Liver (tissue), 9 donors: ENCODE data around the gene AMZ1. TPM values are rescaled to one million over a fixed set of nuclear protein-coding genes. Genes with fewer than 3 reads are reported as not detected.

Experiments
- DNase-seq: peaks from one replicate; pipeline ENCODE4 v3.0.0-alpha.2; 2017; ENCODE audit warnings: low spot score
- H3K27ac ChIP-seq, 2 donors: one replicate each; pipeline ENCODE4 v1.7.0; 2013; ENCODE audit warnings: inconsistent platforms in 2 of 2, low read length in 2 of 2, control low read depth in 1 of 2, low read depth in 1 of 2, mild to moderate bottlenecking in 1 of 2
- H3K27me3 ChIP-seq, 4 donors: one replicate each; pipeline versions ENCODE4 v1.6.1 to v1.7.0; 2013; ENCODE audit warnings: low read length in 3 of 4, inconsistent platforms in 1 of 4, mild to moderate bottlenecking in 1 of 4, moderate library complexity in 1 of 4; ENCODE audit not compliant: control insufficient read depth in 4 of 4, insufficient read depth in 4 of 4
- H3K36me3 ChIP-seq, 4 donors: one replicate each; pipeline versions ENCODE4 v1.6.1 to v1.7.0; 2013; ENCODE audit warnings: low read length in 3 of 4, mild to moderate bottlenecking in 3 of 4, low read depth in 1 of 4, moderate library complexity in 1 of 4; ENCODE audit not compliant: control insufficient read depth in 4 of 4, insufficient read depth in 3 of 4
- H3K4me1 ChIP-seq, 4 donors: one replicate each; pipeline versions ENCODE4 v1.6.1 to v1.7.0; 2013; ENCODE audit warnings: low read length in 3 of 4, mild to moderate bottlenecking in 3 of 4, moderate library complexity in 1 of 4; ENCODE audit not compliant: control insufficient read depth in 4 of 4, insufficient read depth in 4 of 4
- H3K4me3 ChIP-seq, 3 donors: one replicate each; pipeline versions ENCODE4 v1.6.1 to v1.7.0; 2013; ENCODE audit warnings: low read length in 3 of 3, control low read depth in 1 of 3, low read depth in 1 of 3, mild to moderate bottlenecking in 1 of 3
- H3K9ac ChIP-seq, 2 donors: one replicate each; pipeline ENCODE4 v1.7.0; 2013; ENCODE audit warnings: low read length in 2 of 2, mild to moderate bottlenecking in 2 of 2, moderate library complexity in 2 of 2, control low read depth in 1 of 2, low read depth in 1 of 2
- H3K9me3 ChIP-seq, 4 donors: one replicate each; pipeline versions ENCODE4 v1.6.1 to v1.7.0; 2013; ENCODE audit warnings: low read length in 3 of 4; ENCODE audit not compliant: control insufficient read depth in 4 of 4
- CTCF ChIP-seq: fragments of 150-350 bp; IDR thresholded peaks from 2 replicates; pipeline ENCODE4 v1.5.1; 2017; ENCODE audit warnings: improper control_type of control experiment, low read depth, low read length; ENCODE audit not compliant: missing input control
- EGR1 ChIP-seq, 2 donors: IDR thresholded peaks; 2 replicates each; pipeline ENCODE4 v1.6.1; 2016 to 2018; ENCODE audit warnings: antibody characterized with exemption in 2 of 2, low read depth in 2 of 2
- FOXA1 ChIP-seq: IDR thresholded peaks from 2 replicates; pipeline ENCODE4 v1.6.1; 2016; ENCODE audit warnings: antibody characterized with exemption
- FOXA2 ChIP-seq: IDR thresholded peaks from 2 replicates; pipeline ENCODE4 v1.6.1; 2016; ENCODE audit warnings: antibody characterized with exemption
- GABPA ChIP-seq, 2 donors: IDR thresholded peaks in 1 of 2; conservative IDR thresholded peaks in 1 of 2; 2 replicates each; pipeline ENCODE4 v1.6.1; 2016; ENCODE audit warnings: antibody characterized with exemption in 2 of 2, mild to moderate bottlenecking in 1 of 2, moderate library complexity in 1 of 2
- HNF4A ChIP-seq, 2 donors: conservative IDR thresholded peaks; 2 replicates each; pipeline ENCODE4 v1.6.1; 2016; ENCODE audit warnings: antibody characterized with exemption in 2 of 2, mild to moderate bottlenecking in 2 of 2
- HNF4G ChIP-seq: IDR thresholded peaks from 2 replicates; pipeline ENCODE4 v1.6.1; 2016; ENCODE audit warnings: antibody characterized with exemption
- JUND ChIP-seq, 2 donors: IDR thresholded peaks; 2 replicates each; pipeline ENCODE4 v1.6.1; 2016; ENCODE audit warnings: antibody characterized with exemption in 2 of 2
- MAX ChIP-seq: IDR thresholded peaks from 2 replicates; pipeline ENCODE4 v1.6.1; 2016; ENCODE audit warnings: antibody characterized with exemption
- NR2F2 ChIP-seq: IDR thresholded peaks from 2 replicates; pipeline ENCODE4 v1.6.1; 2016; ENCODE audit warnings: antibody characterized with exemption
- RAD21 ChIP-seq, 2 donors: IDR thresholded peaks; 2 replicates each; pipeline ENCODE4 v1.6.1; 2016; ENCODE audit warnings: antibody characterized with exemption in 2 of 2, mild to moderate bottlenecking in 2 of 2
- RXRA ChIP-seq, 2 donors: IDR thresholded peaks; 2 replicates each; pipeline ENCODE4 v1.6.1; 2017 to 2018; ENCODE audit warnings: antibody characterized with exemption in 2 of 2, mild to moderate bottlenecking in 1 of 2
- SP1 ChIP-seq: IDR thresholded peaks from 2 replicates; pipeline ENCODE4 v1.6.1; 2018; ENCODE audit warnings: antibody characterized with exemption, mild to moderate bottlenecking
- TAF1 ChIP-seq: conservative IDR thresholded peaks from 2 replicates; pipeline ENCODE4 v1.6.1; 2016; ENCODE audit warnings: antibody characterized with exemption, mild to moderate bottlenecking
- YY1 ChIP-seq: IDR thresholded peaks from 2 replicates; pipeline ENCODE4 v1.6.1; 2016; ENCODE audit warnings: antibody characterized with exemption, mild to moderate bottlenecking
- WGBS: extraction: QIAGEN DNeasy Blood & Tissue Kit; methylation state at CpG from one replicate; pipeline ENCODE4 v1.1.7; 2013; 5-methylcytosine and 5-hydroxymethylcytosine counted together
- polyA plus RNA-seq, 2 donors: library from polyadenylated mRNA; stranded (reverse) in 1 of 2; unstranded in 1 of 2; fragments of 200-250 nt in 1 of 2; fragments of >200 nt in 1 of 2; fragmentation: Nextera tagmentation in 1 of 2; extraction: Ambion mirVana in 1 of 2; gene quantifications; one replicate each; pipeline versions ENCODE4 v1.2.1 to v1.2.3, GENCODE V29; 2013 to 2015
- total RNA-seq, 2 donors: library from RNA; depleted of rRNA; stranded (reverse); fragments of >200 nt; gene quantifications; one replicate each; pipeline ENCODE4 v1.2.3, GENCODE V29; 2014
- TF ChIP-seq, protein P1 (sequence below): IDR thresholded peaks from 2 replicates; pipeline ENCODE4 v1.6.1; 2016; ENCODE audit warnings: antibody characterized with exemption, mild to moderate bottlenecking
- TF ChIP-seq, protein P2 (sequence below): IDR thresholded peaks from 2 replicates; pipeline ENCODE4 v1.6.1; 2016; ENCODE audit warnings: antibody characterized with exemption
- donor health status: healthy.
- donor health status: healthy.
- donor health status: healthy.
- donor health status: healthy.
- donor health status: healthy.

The AMZ1 gene
- total and polyA plus RNA-seq, 4 donors: 0.10 to 1.3 (median 1.1) TPM; not detected in 1

DNA sequence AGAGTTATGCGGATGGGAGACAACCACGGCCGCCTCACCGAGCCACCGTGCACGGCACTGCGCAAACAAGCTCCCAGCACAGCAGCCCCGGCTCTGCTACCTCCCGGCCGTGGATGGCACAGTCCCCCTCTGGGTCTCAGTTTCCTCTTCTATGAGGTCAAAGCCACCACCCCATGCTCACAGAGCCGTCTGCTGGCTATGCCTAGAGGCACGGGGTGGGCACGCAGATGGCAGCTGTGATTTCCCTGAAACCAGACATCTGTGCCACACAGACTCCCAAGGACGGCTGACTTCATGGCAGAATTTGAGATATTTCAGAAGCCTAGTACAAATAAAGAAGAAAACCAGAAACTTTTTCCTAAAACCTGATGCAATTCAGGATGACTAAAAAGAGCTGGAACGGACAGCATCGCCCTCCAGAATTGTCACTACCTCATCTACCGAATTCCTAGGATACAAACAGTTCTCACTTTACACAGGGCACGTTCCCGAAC is 73.2 kb downstream of the AMZ1 start:
- TF ChIP-seq MAX (no peak), HNF4A (conservative IDR thresholded peaks at IDR 0.05) (no peak), SP1 (no peak), FOXA2 (no peak), RXRA (IDR thresholded peaks at IDR 0.05) (no peak), JUND (IDR thresholded peaks at IDR 0.05) (no peak), GABPA (IDR thresholded peaks at IDR 0.05 in 1 of 2, conservative IDR thresholded peaks at IDR 0.05 in 1 of 2) (no peak), NR2F2 (no peak), CTCF (no peak), EGR1 (IDR thresholded peaks at IDR 0.05; ENCODE audit: low read depth in 2 of 2) (no peak), YY1 (no peak), TAF1 (no peak), HNF4G (no peak)
- TF ChIP-seq, protein P1, sequence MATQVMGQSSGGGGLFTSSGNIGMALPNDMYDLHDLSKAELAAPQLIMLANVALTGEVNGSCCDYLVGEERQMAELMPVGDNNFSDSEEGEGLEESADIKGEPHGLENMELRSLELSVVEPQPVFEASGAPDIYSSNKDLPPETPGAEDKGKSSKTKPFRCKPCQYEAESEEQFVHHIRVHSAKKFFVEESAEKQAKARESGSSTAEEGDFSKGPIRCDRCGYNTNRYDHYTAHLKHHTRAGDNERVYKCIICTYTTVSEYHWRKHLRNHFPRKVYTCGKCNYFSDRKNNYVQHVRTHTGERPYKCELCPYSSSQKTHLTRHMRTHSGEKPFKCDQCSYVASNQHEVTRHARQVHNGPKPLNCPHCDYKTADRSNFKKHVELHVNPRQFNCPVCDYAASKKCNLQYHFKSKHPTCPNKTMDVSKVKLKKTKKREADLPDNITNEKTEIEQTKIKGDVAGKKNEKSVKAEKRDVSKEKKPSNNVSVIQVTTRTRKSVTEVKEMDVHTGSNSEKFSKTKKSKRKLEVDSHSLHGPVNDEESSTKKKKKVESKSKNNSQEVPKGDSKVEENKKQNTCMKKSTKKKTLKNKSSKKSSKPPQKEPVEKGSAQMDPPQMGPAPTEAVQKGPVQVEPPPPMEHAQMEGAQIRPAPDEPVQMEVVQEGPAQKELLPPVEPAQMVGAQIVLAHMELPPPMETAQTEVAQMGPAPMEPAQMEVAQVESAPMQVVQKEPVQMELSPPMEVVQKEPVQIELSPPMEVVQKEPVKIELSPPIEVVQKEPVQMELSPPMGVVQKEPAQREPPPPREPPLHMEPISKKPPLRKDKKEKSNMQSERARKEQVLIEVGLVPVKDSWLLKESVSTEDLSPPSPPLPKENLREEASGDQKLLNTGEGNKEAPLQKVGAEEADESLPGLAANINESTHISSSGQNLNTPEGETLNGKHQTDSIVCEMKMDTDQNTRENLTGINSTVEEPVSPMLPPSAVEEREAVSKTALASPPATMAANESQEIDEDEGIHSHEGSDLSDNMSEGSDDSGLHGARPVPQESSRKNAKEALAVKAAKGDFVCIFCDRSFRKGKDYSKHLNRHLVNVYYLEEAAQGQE: no peak
- TF ChIP-seq, protein P2, sequence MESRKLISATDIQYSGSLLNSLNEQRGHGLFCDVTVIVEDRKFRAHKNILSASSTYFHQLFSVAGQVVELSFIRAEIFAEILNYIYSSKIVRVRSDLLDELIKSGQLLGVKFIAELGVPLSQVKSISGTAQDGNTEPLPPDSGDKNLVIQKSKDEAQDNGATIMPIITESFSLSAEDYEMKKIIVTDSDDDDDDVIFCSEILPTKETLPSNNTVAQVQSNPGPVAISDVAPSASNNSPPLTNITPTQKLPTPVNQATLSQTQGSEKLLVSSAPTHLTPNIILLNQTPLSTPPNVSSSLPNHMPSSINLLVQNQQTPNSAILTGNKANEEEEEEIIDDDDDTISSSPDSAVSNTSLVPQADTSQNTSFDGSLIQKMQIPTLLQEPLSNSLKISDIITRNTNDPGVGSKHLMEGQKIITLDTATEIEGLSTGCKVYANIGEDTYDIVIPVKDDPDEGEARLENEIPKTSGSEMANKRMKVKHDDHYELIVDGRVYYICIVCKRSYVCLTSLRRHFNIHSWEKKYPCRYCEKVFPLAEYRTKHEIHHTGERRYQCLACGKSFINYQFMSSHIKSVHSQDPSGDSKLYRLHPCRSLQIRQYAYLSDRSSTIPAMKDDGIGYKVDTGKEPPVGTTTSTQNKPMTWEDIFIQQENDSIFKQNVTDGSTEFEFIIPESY: no peak
- H3K4me1 ChIP-seq: no peaks in the 10 kb centered on the region
- WGBS: 96% methylated on average over 19 of the region's 19 CpGs
- H3K4me3 ChIP-seq: no peak overlapping the region
- no peak overlapping the region for H3K9ac ChIP-seq
- peaks cover 0 to 4% (median 0%) of the 10 kb centered on the region in 4 donors for H3K36me3 ChIP-seq
- peak overlapping the region in 1 of 2 donors; percentile 37 for H3K27ac ChIP-seq
- no peaks in the 10 kb centered on the region for H3K9me3 ChIP-seq
- no peaks in the 10 kb centered on the region for H3K27me3 ChIP-seq
- no peak for DNase-seq

GRCh38 chr7:2761801-2762497 is 73.9 kb downstream of the AMZ1 start:
- no peaks in the 10 kb centered on the region for H3K27me3 ChIP-seq
- no peak overlapping the region for H3K9ac ChIP-seq
- no peak overlapping the region for H3K4me3 ChIP-seq
- H3K36me3 ChIP-seq: no peaks in the 10 kb centered on the region
- no peaks in the 10 kb centered on the region for H3K4me1 ChIP-seq
- peak overlapping the region; percentile 32 to 70 for H3K27ac ChIP-seq
- no peak for DNase-seq
- 96% methylated on average over 29 of the region's 29 CpGs for WGBS
- no peaks in the 10 kb centered on the region for H3K9me3 ChIP-seq
- TF ChIP-seq GABPA (IDR thresholded peaks at IDR 0.05 in 1 of 2, conservative IDR thresholded peaks at IDR 0.05 in 1 of 2) (no peak), CTCF (no peak), MAX (no peak), SP1 (no peak), NR2F2 (no peak), FOXA1 (no peak), HNF4A (conservative IDR thresholded peaks at IDR 0.05) (no peak), RAD21 (IDR thresholded peaks at IDR 0.05) (no peak), RXRA (IDR thresholded peaks at IDR 0.05) (no peak), JUND (IDR thresholded peaks at IDR 0.05) (no peak), HNF4G (no peak)
